A673 (cell line): ENCODE data around the gene TTC28.

Experiments used
- CTCF ChIP-seq: fragments of 300-800, 200-600 bp; sonication (generic); conservative IDR thresholded peaks from 2 replicates; pipeline ENCODE4 v1.5.1; 2017; ENCODE audit warnings: low read depth, mild to moderate bottlenecking, antibody characterized with exemption, low read length, moderate library complexity, mixed read lengths
- EZH2 ChIP-seq: fragments of 200-600 bp; sonication (generic); IDR thresholded peaks from 2 replicates; pipeline ENCODE4 v1.6.1; 2017; ENCODE audit warnings: borderline replicate concordance, low read depth, mild to moderate bottlenecking, mixed read lengths, antibody characterized with exemption, low read length; ENCODE audit not compliant: poor library complexity, severe bottlenecking

- no peak for TF ChIP-seq CTCF
- no peak for TF ChIP-seq EZH2
These were observed 116.0 kb downstream of the TTC28 start for GRCh38 chr22:28563636-28564035.
